Activated CD8-positive, alpha-beta T cell treated with anti-CD3 and anti-CD28 coated beads, Interleukin-2, amount 10 ng/mL, durations not matched to agents 7 days and 5 days (primary cell): ENCODE results near the gene CGRRF1. TPM values are rescaled to one million over a fixed set of nuclear protein-coding genes. Genes with fewer than 3 reads are reported as not detected.

Experiments
- ATAC-seq: fragments of 150-1000 bp; cut with Tn5 transposase; one replicate; pipeline ENCODE4 v1.10.0; 2021; ENCODE audit warnings: moderate library complexity
- CTCF ChIA-PET: fragments of 350-600 bp; sonication (Branson Sonifier 250); formaldehyde crosslinking; loops from one replicate; lab custom pipeline; 2021; ENCODE audit warnings: antibody characterized with exemption; lab: Charles Lee
- POLR2A ChIA-PET: fragments of 350-600 bp; sonication (Branson Sonifier 250); formaldehyde crosslinking; loops from one replicate; lab custom pipeline; 2021; ENCODE audit warnings: antibody characterized with exemption; lab: Charles Lee
- DNase-seq: peaks from one replicate; pipeline ENCODE4 v3.0.0-alpha.2; 2020
- H3K27ac Mint-ChIP-seq: one replicate; pipeline ENCODE4 v1.8.0; 2021; ENCODE audit warnings: mild to moderate bottlenecking, mixed read lengths
- H3K27me3 Mint-ChIP-seq: one replicate; pipeline ENCODE4 v1.8.0; 2021; ENCODE audit warnings: low read depth, mixed read lengths
- H3K36me3 Mint-ChIP-seq: one replicate; pipeline ENCODE4 v1.8.0; 2021; ENCODE audit warnings: low read depth, mixed read lengths
- H3K4me1 Mint-ChIP-seq: one replicate; pipeline ENCODE4 v1.8.0; 2021; ENCODE audit warnings: low read depth, mixed read lengths
- H3K4me3 Mint-ChIP-seq: one replicate; pipeline ENCODE4 v1.8.0; 2021; ENCODE audit warnings: mild to moderate bottlenecking, mixed read lengths
- H3K9me3 Mint-ChIP-seq: one replicate; pipeline ENCODE4 v1.8.0; 2022; ENCODE audit warnings: mixed read lengths; ENCODE audit not compliant: insufficient read depth
- total RNA-seq, 2 experiments: library from RNA; stranded (reverse); gene quantifications; one replicate each; pipeline ENCODE4 v1.2.3, GENCODE V29; 2021

Gene CGRRF1
- total RNA-seq, 2 experiments from 2014 or later: 13.6 to 13.7 TPM

- ChIA-PET POLR2A (interaction anchor here (0.8 kb wide), 1 partner anchor 93 kb away, joined by 3 read pairs; no protein-coding TSS in a partner anchor), CTCF (interaction anchor here (0.7 kb wide), 1 partner anchor 19 kb away, joined by 3 read pairs; the partner anchor contains the start of gene CGRRF1)
- Mint-ChIP-seq H3K27ac (no peak overlapping the region), H3K36me3 (peaks cover 13% of the 10 kb centered on the region), H3K4me1 (peaks cover 36% of the 10 kb centered on the region), H3K27me3 (no peaks in the 10 kb centered on the region), H3K4me3 (no peak overlapping the region), H3K9me3 (no peaks in the 10 kb centered on the region)
- DNase-seq (no peak), ATAC-seq (no peak)
Observed at GRCh38 chr14:54490445-54491175, 19.1 kb upstream of the CGRRF1 start.

GRCh38 chr14:54493293-54493692, 16.4 kb upstream of the CGRRF1 start:
- POLR2A ChIA-PET: no interaction called here
- Mint-ChIP-seq H3K36me3 (no peaks in the 10 kb centered on the region), H3K9me3 (no peaks in the 10 kb centered on the region), H3K27me3 (peaks cover under 1% of the 10 kb centered on the region), H3K4me3 (no peak overlapping the region), H3K27ac (no peak overlapping the region), H3K4me1 (peaks cover 15% of the 10 kb centered on the region)
- ATAC-seq: no peak
- no peak for DNase-seq
- CTCF ChIA-PET: interaction anchor here (0.6 to 1.5 kb wide), 4 partner anchors 11 to 65 kb away, joined by 3 to 8 read pairs (median 4); partner anchors contain the start of gene CGRRF1

- peaks cover 21% of the 10 kb centered on the region for H3K27me3 Mint-ChIP-seq
- CTCF ChIA-PET: no interaction called here
- POLR2A ChIA-PET: no interaction called here
Observed at GRCh38 chr14:54497224-54497623, 12.5 kb upstream of the CGRRF1 start.

GRCh38 chr14:54498095-54498531, 11.6 kb upstream of the CGRRF1 start:
- POLR2A ChIA-PET: no interaction called here
- ATAC-seq: no peak
- CTCF ChIA-PET: no interaction called here

More at GRCh38 chr14:54497224-54497623, 12.5 kb upstream of the CGRRF1 start:
- DNase-seq: no peak
- no peak overlapping the region for H3K4me3 Mint-ChIP-seq
- H3K36me3 Mint-ChIP-seq: no peaks in the 10 kb centered on the region
- no peak overlapping the region for H3K27ac Mint-ChIP-seq
- ATAC-seq: no peak
- no peaks in the 10 kb centered on the region for H3K4me1 Mint-ChIP-seq
- H3K9me3 Mint-ChIP-seq: no peaks in the 10 kb centered on the region

GRCh38 chr14:54498579-54498978, 11.1 kb upstream of the CGRRF1 start:
- no peak for DNase-seq
- H3K36me3 Mint-ChIP-seq: no peaks in the 10 kb centered on the region
- POLR2A ChIA-PET: no interaction called here
- CTCF ChIA-PET: no interaction called here
- no peaks in the 10 kb centered on the region for H3K4me1 Mint-ChIP-seq
- no peak overlapping the region for H3K27ac Mint-ChIP-seq
- no peak overlapping the region for H3K4me3 Mint-ChIP-seq
- H3K9me3 Mint-ChIP-seq: no peaks in the 10 kb centered on the region
- peaks cover 25% of the 10 kb centered on the region for H3K27me3 Mint-ChIP-seq
- no peak for ATAC-seq

More at GRCh38 chr14:54498095-54498531, 11.6 kb upstream of the CGRRF1 start:
- H3K9me3 Mint-ChIP-seq: no peaks in the 10 kb centered on the region
- H3K27me3 Mint-ChIP-seq: peaks cover 25% of the 10 kb centered on the region
- no peak overlapping the region for H3K27ac Mint-ChIP-seq
- H3K4me1 Mint-ChIP-seq: no peaks in the 10 kb centered on the region
- H3K4me3 Mint-ChIP-seq: no peak overlapping the region
- no peaks in the 10 kb centered on the region for H3K36me3 Mint-ChIP-seq
- DNase-seq: no peak

- no peak for ATAC-seq
- POLR2A ChIA-PET: no interaction called here
- no peaks in the 10 kb centered on the region for H3K36me3 Mint-ChIP-seq
Observed at GRCh38 chr14:54500744-54501143, 9.0 kb upstream of the CGRRF1 start.

GRCh38 chr14:54501480-54501879, 8.2 kb upstream of the CGRRF1 start:
- ChIA-PET CTCF (no interaction called here), POLR2A (no interaction called here)
- no peak overlapping the region for H3K27ac Mint-ChIP-seq
- no peak overlapping the region for H3K4me3 Mint-ChIP-seq
- no peaks in the 10 kb centered on the region for H3K4me1 Mint-ChIP-seq
- DNase-seq (no peak), ATAC-seq (no peak)
- H3K9me3 Mint-ChIP-seq: no peaks in the 10 kb centered on the region
- H3K27me3 Mint-ChIP-seq: peaks cover 30% of the 10 kb centered on the region
- H3K36me3 Mint-ChIP-seq: no peaks in the 10 kb centered on the region

More at GRCh38 chr14:54500744-54501143, 9.0 kb upstream of the CGRRF1 start:
- CTCF ChIA-PET: interaction anchor here (1.3 kb wide), 1 partner anchor 9 kb away, joined by 8 read pairs; the partner anchor contains the start of gene CGRRF1
- Mint-ChIP-seq H3K4me1 (no peaks in the 10 kb centered on the region), H3K27me3 (peaks cover 28% of the 10 kb centered on the region), H3K4me3 (no peak overlapping the region), H3K27ac (no peak overlapping the region), H3K9me3 (no peaks in the 10 kb centered on the region)
- DNase-seq: no peak

- DNase-seq (no peak), ATAC-seq (no peak)
- H3K4me3 Mint-ChIP-seq: no peak overlapping the region
- ChIA-PET CTCF (interaction anchor here (0.6 to 2.3 kb wide), 2 partner anchors 14 to 290 kb away, joined by 4 to 6 read pairs; partner anchors contain the start of gene GMFB), POLR2A (no interaction called here)
- no peak overlapping the region for H3K27ac Mint-ChIP-seq
- no peaks in the 10 kb centered on the region for H3K36me3 Mint-ChIP-seq
- H3K4me1 Mint-ChIP-seq: no peaks in the 10 kb centered on the region
- no peaks in the 10 kb centered on the region for H3K9me3 Mint-ChIP-seq
- peaks cover 33% of the 10 kb centered on the region for H3K27me3 Mint-ChIP-seq
Observed at GRCh38 chr14:54502602-54503001, 7.1 kb upstream of the CGRRF1 start.

- Mint-ChIP-seq H3K9me3 (no peaks in the 10 kb centered on the region), H3K4me1 (no peaks in the 10 kb centered on the region), H3K27me3 (peaks cover 30% of the 10 kb centered on the region), H3K36me3 (no peaks in the 10 kb centered on the region), H3K4me3 (no peak overlapping the region), H3K27ac (no peak overlapping the region)
- ATAC-seq (no peak), DNase-seq (no peak)
- ChIA-PET POLR2A (no interaction called here), CTCF (interaction anchor here (0.7 to 2.3 kb wide), 4 partner anchors 9 to 270 kb away, joined by 3 to 6 read pairs (median 3); partner anchors contain the start of gene GMFB)
Observed at GRCh38 chr14:54503486-54503885, 6.2 kb upstream of the CGRRF1 start.

- peaks cover 20% of the 10 kb centered on the region for H3K9me3 Mint-ChIP-seq
- DNase-seq (no peak), ATAC-seq (no peak)
- no peak overlapping the region for H3K4me3 Mint-ChIP-seq
- H3K27me3 Mint-ChIP-seq: no peaks in the 10 kb centered on the region
- H3K36me3 Mint-ChIP-seq: peaks cover 21% of the 10 kb centered on the region
- ChIA-PET POLR2A (no interaction called here), CTCF (interaction anchor here (0.6 to 1.3 kb wide), 2 partner anchors 8 to 263 kb away, joined by 3 read pairs; no protein-coding TSS in a partner anchor)
- H3K27ac Mint-ChIP-seq: no peak overlapping the region
- peaks cover 34% of the 10 kb centered on the region for H3K4me1 Mint-ChIP-seq
Observed at GRCh38 chr14:54512393-54512792, 2.7 kb downstream of the CGRRF1 start.

GRCh38 chr14:54515670-54516069, 6.0 kb downstream of the CGRRF1 start:
- CTCF ChIA-PET: interaction anchor here (0.9 to 1.2 kb wide), 2 partner anchors 12 to 259 kb away, joined by 3 read pairs; no protein-coding TSS in a partner anchor
- H3K9me3 Mint-ChIP-seq: peaks cover 20% of the 10 kb centered on the region
- no peak overlapping the region for H3K27ac Mint-ChIP-seq
- no peak for ATAC-seq
- H3K36me3 Mint-ChIP-seq: peaks cover 23% of the 10 kb centered on the region
- POLR2A ChIA-PET: no interaction called here
- H3K4me3 Mint-ChIP-seq: no peak overlapping the region
- DNase-seq: no peak
- no peaks in the 10 kb centered on the region for H3K27me3 Mint-ChIP-seq
- peaks cover 24% of the 10 kb centered on the region for H3K4me1 Mint-ChIP-seq

- DNase-seq: no peak
- Mint-ChIP-seq H3K4me1 (peaks cover 13% of the 10 kb centered on the region), H3K4me3 (no peak overlapping the region), H3K27ac (no peak overlapping the region), H3K27me3 (no peaks in the 10 kb centered on the region), H3K36me3 (peaks cover 23% of the 10 kb centered on the region), H3K9me3 (peaks cover 20% of the 10 kb centered on the region)
- ChIA-PET POLR2A (no interaction called here), CTCF (no interaction called here)
- no peak for ATAC-seq
Observed at GRCh38 chr14:54516709-54517108, 7.0 kb downstream of the CGRRF1 start.
